Measurements from ENCODE around the gene DYRK1A. TPM values are rescaled to one million over a fixed set of nuclear protein-coding genes. Genes with fewer than 3 reads are reported as not detected.

DYRK1A gene
- total RNA-seq, 2 experiments from 2014 or later = 85.6 to 108 TPM

DNA sequence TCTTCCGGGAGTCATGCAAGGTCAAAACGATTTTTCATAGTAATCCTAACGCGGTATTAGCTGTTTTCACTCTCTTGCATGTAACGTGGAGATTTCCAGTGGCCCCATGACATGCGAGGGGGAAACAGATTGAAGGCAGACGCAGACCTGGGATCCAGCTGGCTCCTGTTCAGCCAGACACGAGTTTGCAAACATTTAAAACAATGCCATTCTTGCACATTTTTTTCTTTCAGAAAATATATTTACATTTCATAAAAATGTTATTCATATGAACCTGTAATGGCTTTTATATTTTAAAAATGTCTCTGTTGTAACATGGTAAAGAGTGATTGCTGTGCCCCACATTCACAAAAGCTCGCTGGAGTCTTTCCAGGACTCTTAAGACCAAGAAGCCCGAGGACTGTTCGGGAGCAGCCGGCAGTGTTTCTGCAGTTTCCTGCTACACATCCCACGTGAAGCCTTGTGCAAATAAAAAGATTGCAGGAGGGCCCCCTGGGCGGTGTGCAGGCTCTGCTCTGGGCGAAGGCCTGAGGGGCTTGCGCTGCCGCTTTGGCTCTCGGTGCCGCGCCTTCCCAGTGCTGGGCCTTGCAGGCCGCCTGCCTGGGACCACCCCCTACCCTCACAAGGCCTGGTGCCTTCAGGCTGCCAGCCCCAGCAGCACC, 184.9 kb downstream of the DYRK1A start:
- no peaks in the 10 kb centered on the region for H3K27me3 Mint-ChIP-seq
- CTCF ChIA-PET = interaction anchor here (0.9 kb wide), 1 partner anchor 13 kb away, joined by 3 read pairs; no protein-coding TSS in a partner anchor
- DNase-seq = no peak
- no peak overlapping the region for H3K4me3 Mint-ChIP-seq
- H3K9me3 Mint-ChIP-seq = no peaks in the 10 kb centered on the region
- peaks cover 6% of the 10 kb centered on the region for H3K4me1 Mint-ChIP-seq
- POLR2A ChIA-PET = no interaction called here
- no peaks in the 10 kb centered on the region for H3K36me3 Mint-ChIP-seq (ENCODE audit: low read depth)
- no peak overlapping the region for H3K27ac Mint-ChIP-seq

DNA sequence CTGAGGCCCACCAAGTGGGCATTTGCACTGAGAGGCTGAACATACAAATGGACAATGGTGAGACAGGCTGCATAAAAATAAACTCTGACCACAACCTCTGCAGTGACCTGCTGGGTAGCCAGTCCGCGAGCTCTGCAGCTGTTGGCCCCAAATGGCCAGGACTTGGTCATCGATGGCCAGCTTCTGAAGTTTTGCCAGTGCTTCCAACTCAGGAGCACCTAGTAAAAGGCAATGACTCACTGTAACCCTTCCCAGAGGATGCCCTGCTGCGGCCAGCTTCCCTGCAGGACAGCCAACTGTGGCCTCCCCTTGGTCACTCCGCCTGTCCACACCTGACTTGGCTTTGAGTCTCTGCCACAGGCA, 185.4 kb downstream of the DYRK1A start:
- POLR2A ChIA-PET = no interaction called here
- CTCF ChIA-PET = interaction anchor here (0.9 kb wide), 1 partner anchor 13 kb away, joined by 3 read pairs; no protein-coding TSS in a partner anchor
- Mint-ChIP-seq H3K27me3 (no peaks in the 10 kb centered on the region), H3K4me1 (peaks cover 4% of the 10 kb centered on the region), H3K36me3 (ENCODE audit: low read depth) (no peaks in the 10 kb centered on the region), H3K9me3 (no peaks in the 10 kb centered on the region), H3K27ac (no peak overlapping the region), H3K4me3 (no peak overlapping the region)
- DNase-seq = no peak

DNA sequence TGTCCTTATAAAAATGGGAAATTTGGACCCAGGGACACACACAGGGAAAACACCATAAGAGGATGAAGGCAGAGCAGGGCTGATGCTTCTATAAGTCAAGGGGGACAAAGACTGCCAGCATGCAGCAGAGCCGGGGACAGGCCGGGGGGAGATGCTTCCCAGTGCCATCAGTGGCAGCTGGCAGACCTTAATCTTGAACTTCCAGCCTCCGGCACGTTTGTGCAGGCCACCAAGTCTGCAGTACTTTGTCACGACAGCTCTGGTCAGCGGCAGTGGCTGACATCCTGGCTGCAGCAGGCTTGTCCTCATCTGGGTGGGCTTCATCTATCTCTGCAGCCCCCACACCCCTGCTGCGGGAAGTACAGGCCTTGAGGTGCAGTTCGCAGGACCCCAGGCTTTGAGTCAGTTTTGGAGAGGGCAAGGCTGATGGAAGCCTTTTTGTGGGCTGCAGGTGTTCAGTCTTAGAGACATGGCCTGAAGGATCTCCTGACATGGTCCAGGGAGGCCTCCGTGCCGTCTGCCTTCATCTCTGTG, 186.0 kb downstream of the DYRK1A start:
- Mint-ChIP-seq H3K4me3 (no peak overlapping the region), H3K27me3 (no peaks in the 10 kb centered on the region), H3K4me1 (no peaks in the 10 kb centered on the region), H3K9me3 (no peaks in the 10 kb centered on the region), H3K36me3 (ENCODE audit: low read depth) (no peaks in the 10 kb centered on the region), H3K27ac (no peak overlapping the region)
- DNase-seq = no peak
- POLR2A ChIA-PET = no interaction called here
- CTCF ChIA-PET = interaction anchor here (0.9 kb wide), 1 partner anchor 12 kb away, joined by 3 read pairs; no protein-coding TSS in a partner anchor

DNA sequence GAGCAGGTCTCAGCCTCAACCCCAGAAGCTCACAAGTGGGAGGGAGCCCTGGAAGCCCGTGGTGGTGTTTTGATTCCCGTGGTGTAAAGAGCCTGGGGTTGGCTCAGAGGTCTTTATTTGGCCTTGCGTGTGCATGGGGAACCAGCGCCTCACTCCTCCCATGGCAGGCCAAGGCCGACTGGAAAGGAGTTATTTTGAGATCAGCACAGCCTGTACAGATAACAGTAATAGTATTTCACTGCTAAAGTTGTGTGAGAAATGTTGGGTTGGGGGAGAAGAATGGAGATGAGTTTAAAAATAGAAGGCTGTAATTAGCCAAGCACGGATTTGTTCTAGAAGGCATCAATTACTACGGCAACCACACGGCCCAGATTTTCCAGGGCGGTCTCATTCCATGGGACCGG, 186.5 kb downstream of the DYRK1A start:
- DNase-seq = no peak
- no peak overlapping the region for H3K4me3 Mint-ChIP-seq
- H3K36me3 Mint-ChIP-seq (ENCODE audit: low read depth) = no peaks in the 10 kb centered on the region
- H3K27ac Mint-ChIP-seq = no peak overlapping the region
- POLR2A ChIA-PET = no interaction called here
- no peaks in the 10 kb centered on the region for H3K4me1 Mint-ChIP-seq
- H3K9me3 Mint-ChIP-seq = no peaks in the 10 kb centered on the region
- CTCF ChIA-PET = no interaction called here
- H3K27me3 Mint-ChIP-seq = no peaks in the 10 kb centered on the region

DNA sequence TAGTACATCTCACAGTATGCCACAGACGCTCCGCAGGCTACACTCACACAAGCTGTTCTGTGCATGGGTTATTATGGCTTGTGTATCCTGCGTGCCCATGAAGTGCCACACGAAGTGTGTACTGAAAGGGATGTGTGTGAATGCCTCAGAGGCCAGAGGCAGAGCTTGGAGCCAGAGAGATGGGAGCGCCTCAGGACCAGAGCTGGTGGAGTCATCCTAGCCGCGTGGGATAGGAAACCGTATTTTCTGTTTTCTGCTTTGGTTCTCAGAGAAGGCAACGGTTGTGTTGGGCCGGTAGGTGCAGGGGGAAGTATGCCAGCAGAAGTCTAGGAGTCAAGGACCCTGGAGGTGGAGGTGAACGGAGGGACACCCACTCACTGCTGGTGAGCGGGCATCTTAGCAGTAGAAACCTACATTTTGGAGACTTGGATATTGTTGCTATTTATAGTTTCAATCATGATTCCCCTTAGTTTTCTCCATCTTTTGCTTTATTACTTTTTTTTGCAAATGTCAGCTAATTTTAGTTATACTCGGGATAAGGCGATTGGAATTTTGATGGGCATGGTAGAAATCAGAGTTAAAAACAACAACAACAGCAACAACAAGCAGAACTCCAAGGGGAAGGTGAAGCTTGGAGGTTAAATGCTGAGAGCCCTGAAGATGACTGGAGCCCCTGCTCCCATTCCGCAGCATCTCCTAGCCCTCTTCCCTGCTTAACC, 188.2 kb downstream of the DYRK1A start:
- Mint-ChIP-seq H3K27ac (no peak overlapping the region), H3K4me1 (no peaks in the 10 kb centered on the region)

DNA sequence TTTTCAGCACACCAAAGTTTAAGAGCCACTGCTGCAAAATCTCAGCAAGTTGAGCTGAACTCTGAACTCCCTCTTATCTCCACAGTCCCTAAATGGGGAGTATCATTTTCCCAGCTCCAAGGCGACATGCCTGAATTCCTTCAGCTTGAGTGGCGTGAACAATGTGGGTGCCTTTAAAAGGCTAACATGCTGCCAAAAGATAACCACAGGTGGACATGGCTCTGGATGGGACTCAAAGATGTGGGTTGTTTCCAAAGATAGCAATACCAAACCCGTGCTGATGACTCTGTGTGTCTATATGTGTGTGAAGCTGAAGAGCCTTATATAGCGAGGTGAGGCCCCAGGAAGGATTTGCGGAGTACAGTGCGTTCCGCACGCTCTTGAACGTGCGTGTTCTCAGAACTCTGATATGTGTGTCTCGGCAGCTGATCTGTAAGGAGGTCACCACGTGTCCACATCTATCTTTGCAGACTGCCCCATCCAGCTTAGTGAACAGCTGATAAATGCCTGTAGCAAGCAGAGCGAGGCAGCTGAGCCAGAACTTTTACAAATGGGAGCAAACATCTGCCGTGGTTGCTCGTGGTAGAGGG, 189.2 kb downstream of the DYRK1A start:
- CTCF ChIA-PET = interaction anchor here (0.9 kb wide), 1 partner anchor 9 kb away, joined by 3 read pairs; no protein-coding TSS in a partner anchor
- H3K4me1 Mint-ChIP-seq = no peaks in the 10 kb centered on the region
- no peak overlapping the region for H3K27ac Mint-ChIP-seq
- H3K4me3 Mint-ChIP-seq = no peak overlapping the region
- POLR2A ChIA-PET = no interaction called here
- peaks cover 7% of the 10 kb centered on the region for H3K27me3 Mint-ChIP-seq
- DNase-seq = no peak
- H3K9me3 Mint-ChIP-seq = peaks cover 3% of the 10 kb centered on the region
- no peaks in the 10 kb centered on the region for H3K36me3 Mint-ChIP-seq (ENCODE audit: low read depth)

More for the DNA sequence above, 188.2 kb downstream of the DYRK1A start:
- ChIA-PET POLR2A (no interaction called here), CTCF (interaction anchor here (0.9 to 1.6 kb wide), 2 partner anchors 9 kb away, joined by 3 to 5 read pairs; no protein-coding TSS in a partner anchor)
- peaks cover 7% of the 10 kb centered on the region for H3K27me3 Mint-ChIP-seq
- H3K36me3 Mint-ChIP-seq (ENCODE audit: low read depth) = no peaks in the 10 kb centered on the region
- H3K4me3 Mint-ChIP-seq = no peak overlapping the region
- peaks cover 3% of the 10 kb centered on the region for H3K9me3 Mint-ChIP-seq
- no peak for DNase-seq

DNA sequence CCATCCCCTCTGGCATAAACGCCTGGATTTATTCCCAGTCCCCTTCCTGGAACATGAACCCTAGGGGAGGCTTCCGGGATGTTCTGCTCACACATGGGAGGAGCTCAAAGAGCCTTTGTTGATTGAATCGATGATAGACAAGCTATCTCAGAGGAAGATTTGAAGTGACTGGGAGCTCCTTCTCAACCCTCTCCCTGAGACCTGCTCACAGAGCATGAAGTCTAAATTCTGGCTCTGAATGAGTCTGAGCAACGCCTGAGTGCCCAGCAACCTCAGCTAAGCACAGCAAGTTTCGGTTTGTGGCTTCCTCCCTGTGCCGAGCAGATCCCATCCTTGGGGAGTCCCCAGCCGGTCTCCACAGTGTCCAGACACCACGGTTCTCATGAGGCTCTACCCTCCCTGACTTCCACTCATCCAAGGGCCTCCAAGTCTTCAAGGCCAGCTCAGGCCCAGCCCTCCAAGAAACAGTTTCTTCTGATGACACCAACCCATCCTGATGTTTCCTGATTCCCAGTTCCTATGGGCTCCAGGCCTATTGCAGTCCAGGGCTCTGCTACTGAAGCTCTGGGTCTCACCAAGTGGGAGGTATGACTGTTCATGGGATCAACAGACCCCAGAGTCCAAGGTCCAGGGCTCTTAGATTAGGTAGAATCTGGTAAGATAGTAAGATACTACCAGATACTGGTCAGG, 190.8 kb downstream of the DYRK1A start:
- ChIA-PET POLR2A (no interaction called here), CTCF (no interaction called here)
- Mint-ChIP-seq H3K4me1 (peaks cover 5% of the 10 kb centered on the region), H3K36me3 (ENCODE audit: low read depth) (no peaks in the 10 kb centered on the region), H3K9me3 (peaks cover 3% of the 10 kb centered on the region), H3K27ac (no peak overlapping the region), H3K27me3 (peaks cover 7% of the 10 kb centered on the region), H3K4me3 (no peak overlapping the region)
- no peak for DNase-seq

DNA sequence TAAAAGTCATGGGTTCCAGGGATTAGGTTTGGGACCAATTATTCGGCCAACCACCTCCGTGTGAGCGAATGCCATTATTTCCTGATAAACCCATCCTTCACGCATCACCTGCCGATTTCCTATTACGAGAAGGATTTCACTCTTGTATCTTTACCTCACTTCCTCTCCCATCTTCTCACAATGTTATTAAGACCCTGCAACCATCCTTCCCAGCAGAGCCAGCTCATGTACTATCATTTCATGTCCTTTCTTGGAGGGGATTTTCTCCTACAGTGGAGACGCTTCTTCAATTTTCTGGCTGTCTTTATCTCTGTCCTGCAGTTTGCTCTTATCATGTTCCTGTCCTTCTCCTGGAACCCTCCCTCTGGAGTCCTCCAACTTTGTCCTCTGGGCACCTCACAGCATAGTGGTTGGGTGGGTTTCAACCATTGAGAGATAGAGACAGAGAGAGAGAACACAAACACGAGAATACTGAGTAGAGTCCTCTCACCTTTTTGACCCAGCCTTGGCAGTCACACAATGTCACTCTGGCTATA, 192.2 kb downstream of the DYRK1A start:
- H3K4me3 Mint-ChIP-seq = no peak overlapping the region
- peaks cover 3% of the 10 kb centered on the region for H3K9me3 Mint-ChIP-seq
- H3K4me1 Mint-ChIP-seq = peaks cover 15% of the 10 kb centered on the region
- no peak for DNase-seq
- peaks cover 7% of the 10 kb centered on the region for H3K27me3 Mint-ChIP-seq
- H3K27ac Mint-ChIP-seq = no peak overlapping the region
- H3K36me3 Mint-ChIP-seq (ENCODE audit: low read depth) = no peaks in the 10 kb centered on the region
- POLR2A ChIA-PET = no interaction called here
- CTCF ChIA-PET = no interaction called here

DNA sequence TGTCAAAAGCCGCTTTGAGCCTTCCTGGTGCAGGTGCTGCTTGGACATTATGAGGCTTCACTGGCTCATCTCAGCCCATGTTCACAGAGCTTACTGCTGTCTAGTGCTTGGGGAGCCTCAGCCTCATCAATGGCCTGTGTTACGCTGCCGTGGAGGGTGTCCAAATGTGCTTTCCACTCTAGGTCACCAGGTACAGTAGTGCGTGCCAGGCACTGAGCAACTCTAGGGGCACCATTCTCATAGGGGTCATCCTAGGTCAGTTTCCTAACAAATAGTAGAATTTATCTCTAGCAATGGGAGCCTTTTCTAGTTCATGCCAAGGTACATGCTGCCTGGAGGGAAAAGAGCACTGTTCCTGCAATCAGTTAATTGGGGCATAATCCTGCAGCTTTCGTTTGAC, 193.8 kb downstream of the DYRK1A start:
- peaks cover 3% of the 10 kb centered on the region for H3K9me3 Mint-ChIP-seq
- H3K36me3 Mint-ChIP-seq (ENCODE audit: low read depth) = no peaks in the 10 kb centered on the region
- POLR2A ChIA-PET = no interaction called here
- no peak overlapping the region for H3K4me3 Mint-ChIP-seq
- H3K27me3 Mint-ChIP-seq = peaks cover 7% of the 10 kb centered on the region
- no peak overlapping the region for H3K27ac Mint-ChIP-seq
- DNase-seq = no peak
- CTCF ChIA-PET = no interaction called here
- peaks cover 31% of the 10 kb centered on the region for H3K4me1 Mint-ChIP-seq

DNA sequence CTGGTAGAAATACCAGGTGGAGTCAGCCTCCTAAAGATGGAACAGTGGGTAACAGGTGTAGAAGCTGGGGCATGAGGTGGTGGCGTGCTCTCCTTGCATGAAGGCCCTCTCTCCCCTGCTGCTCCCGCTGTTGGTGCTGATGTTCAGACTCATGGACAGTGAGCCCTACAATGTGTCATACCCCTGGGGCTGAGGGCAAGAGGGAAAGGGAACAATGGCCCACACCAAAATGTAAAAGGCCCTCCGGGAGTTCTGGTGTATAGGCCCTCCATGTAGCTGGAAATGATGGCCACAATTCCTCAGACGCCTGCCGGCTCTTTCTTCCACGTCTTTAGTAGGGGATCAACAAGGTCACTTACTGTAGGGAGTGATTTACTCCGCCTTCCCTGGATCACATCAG, 194.9 kb downstream of the DYRK1A start:
- peaks cover 3% of the 10 kb centered on the region for H3K9me3 Mint-ChIP-seq

DNA sequence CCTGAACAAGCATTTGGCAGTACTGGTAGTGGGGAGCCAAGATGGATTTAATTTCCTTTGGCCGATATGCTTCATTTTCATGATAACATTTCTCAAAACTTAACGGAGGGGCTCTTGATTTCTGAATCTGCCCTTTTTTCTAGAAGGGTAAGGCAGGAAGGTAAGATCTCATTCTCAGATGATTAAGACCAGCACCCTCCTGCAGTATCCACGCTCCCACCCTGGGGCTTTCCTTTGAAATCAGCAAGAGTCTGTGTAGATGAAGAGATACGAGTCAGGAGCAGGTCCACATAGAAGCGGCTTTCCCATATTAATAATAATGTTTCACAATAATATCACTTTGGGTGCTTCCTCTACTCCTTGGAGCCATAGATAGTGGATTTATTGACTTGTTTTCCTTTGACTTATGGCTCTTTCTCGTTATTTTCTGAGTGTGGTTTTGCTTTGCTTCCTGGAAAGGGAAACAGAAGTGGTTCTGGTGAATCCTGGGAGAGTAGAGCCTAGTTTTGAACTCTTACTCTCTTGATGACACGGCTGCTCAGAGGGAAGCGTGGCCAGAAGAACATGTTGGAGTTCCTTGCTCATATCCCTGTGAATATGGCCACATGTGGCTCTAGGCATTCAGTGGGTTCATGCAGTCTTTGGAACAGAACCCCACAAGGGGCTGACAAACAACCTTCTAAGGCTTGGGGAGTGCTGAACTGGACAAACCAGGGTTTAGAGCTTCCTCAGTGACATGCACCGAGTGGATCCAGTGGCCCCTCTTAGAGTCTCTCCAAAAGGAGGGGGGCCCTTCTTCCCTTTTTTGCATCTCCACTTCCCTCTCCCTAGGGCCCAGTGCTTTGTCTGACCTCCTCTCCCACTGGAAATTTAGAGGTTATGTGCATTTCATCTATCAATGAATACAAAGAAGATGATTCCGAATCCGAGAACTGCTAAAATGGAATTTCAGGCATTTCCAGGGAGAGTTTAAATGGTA, 195.7 kb downstream of the DYRK1A start:
- H3K27me3 Mint-ChIP-seq = peaks cover 7% of the 10 kb centered on the region

More for the DNA sequence above, 194.9 kb downstream of the DYRK1A start:
- Mint-ChIP-seq H3K27me3 (peaks cover 7% of the 10 kb centered on the region), H3K36me3 (ENCODE audit: low read depth) (no peaks in the 10 kb centered on the region), H3K4me3 (no peak overlapping the region), H3K27ac (no peak overlapping the region), H3K4me1 (peaks cover 38% of the 10 kb centered on the region)
- DNase-seq = no peak
- POLR2A ChIA-PET = no interaction called here
- CTCF ChIA-PET = no interaction called here

More for the DNA sequence above, 195.7 kb downstream of the DYRK1A start:
- ChIA-PET CTCF (interaction anchor here (0.7 kb wide), 1 partner anchor 270 kb away, joined by 3 read pairs; no protein-coding TSS in a partner anchor), POLR2A (no interaction called here)
- Mint-ChIP-seq H3K4me1 (peaks cover 38% of the 10 kb centered on the region), H3K36me3 (ENCODE audit: low read depth) (no peaks in the 10 kb centered on the region), H3K4me3 (peak overlapping the region; percentile 82), H3K9me3 (peaks cover 3% of the 10 kb centered on the region), H3K27ac (peak overlapping the region; percentile 98)
- DNase-seq = no peak

Measured in activated CD4-positive, alpha-beta T cell treated with anti-CD3 and anti-CD28 coated beads, Interleukin-2, amount 10 ng/mL, durations not matched to agents 7 days and 5 days (primary cell).